HepG2 (cell line): Measurements from ENCODE around the gene CCDC57. TPM values are rescaled to one million over a fixed set of nuclear protein-coding genes. Genes with fewer than 3 reads are reported as not detected.

ENCODE experiments used
- ATAC-seq: fragments of 200-7000 bp; cut with Tn5 transposase; 3 replicates; pipeline ENCODE4 v1.9.1; 2020; ENCODE audit warnings: mild to moderate bottlenecking, moderate library complexity
- BruUV-seq: library from RNA; stranded (reverse); fragments of 400-500 nt; replicated peaks from 2 replicates; lab custom pipeline; 2021; lab: Mats Ljungman, UMichigan
- CTCF ChIA-PET: fragments of 300-600 bp; formaldehyde crosslinking; extraction: SDS; loops from one replicate; lab custom pipeline; 2021; ENCODE audit warnings: low total read pairs, inconsistent platforms, low intra/inter-chr PET ratio; lab: Yijun Ruan, JAX
- POLR2A ChIA-PET: fragments of 350-600 bp; sonication (Branson Sonifier 250); formaldehyde crosslinking; loops from one replicate; lab custom pipeline; 2020; ENCODE audit warnings: antibody characterized with exemption, inconsistent platforms; lab: Yijun Ruan, JAX
- DNase-seq: peaks from one replicate; pipeline ENCODE4 v3.0.0-alpha.2; 2015; ENCODE audit warnings: low spot score
- FAIRE-seq: peaks from 3 replicates; lab custom pipeline; 2011; peaks lifted over from hg19 to GRCh38; lab: Jason Lieb, UNC
- H2AFZ ChIP-seq: one replicate; pipeline ENCODE4 v1.6.1; 2011; ENCODE audit warnings: low read length, inconsistent platforms
- H3K27ac ChIP-seq: fragments of 300-600 bp; 3 replicates; pipeline ENCODE4 v1.8.0; 2011; ENCODE audit warnings: mixed run types, mild to moderate bottlenecking, mixed read lengths, low read length, inconsistent platforms; ENCODE audit not compliant: insufficient read depth; ENCODE audit errors: extremely low read length
- H3K27me3 ChIP-seq, 2 experiments: fragments of 200-600 bp in 1 of 2; 2 replicates in 1 of 2; 3 replicates in 1 of 2; pipeline versions ENCODE4 v1.6.0 to v1.8.0; 2011; ENCODE audit warnings: low read length in 2 of 2, mild to moderate bottlenecking in 2 of 2, moderate library complexity in 2 of 2, inconsistent platforms in 1 of 2; ENCODE audit not compliant: insufficient read depth in 2 of 2, control insufficient read depth in 1 of 2
- H3K36me3 ChIP-seq, 2 experiments: fragments of 200-600 bp in 1 of 2; replicated peaks in 1 of 2; 2 replicates in 1 of 2; 3 replicates in 1 of 2; pipeline versions ENCODE4 v1.5.1 to v1.8.0; 2011; ENCODE audit warnings: low read length in 2 of 2, inconsistent platforms in 1 of 2; ENCODE audit not compliant: insufficient read depth in 2 of 2, control insufficient read depth in 1 of 2
- H3K4me1 ChIP-seq: 2 replicates; pipeline ENCODE4 v1.5.1; 2012; ENCODE audit warnings: low read length, inconsistent platforms; ENCODE audit not compliant: insufficient read depth
- H3K4me2 ChIP-seq: 2 replicates; pipeline ENCODE4 v1.6.0; 2011; ENCODE audit warnings: low read depth, low read length, inconsistent platforms
- H3K4me3 ChIP-seq, 3 experiments: fragments of 200-600 bp in 1 of 3; sonication (generic), shearing (Covaris generic) in 1 of 3; replicated peaks in 1 of 3; 2 replicates each; pipeline ENCODE4 v1.5.1; 2011 to 2016; ENCODE audit warnings: low read length in 3 of 3, inconsistent platforms in 2 of 3, low read depth in 2 of 3, mild to moderate bottlenecking in 2 of 3, control low read depth in 1 of 3, mixed read lengths in 1 of 3; ENCODE audit not compliant: insufficient read depth in 1 of 3
- H3K79me2 ChIP-seq: one replicate; pipeline ENCODE4 v1.6.1; 2011; ENCODE audit warnings: low read length, inconsistent platforms; ENCODE audit not compliant: insufficient read depth
- H3K9ac ChIP-seq: 2 replicates; pipeline ENCODE4 v1.6.0; 2011; ENCODE audit warnings: mild to moderate bottlenecking, low read depth, low read length, inconsistent platforms; ENCODE audit not compliant: insufficient read depth
- H3K9me3 ChIP-seq: 2 replicates; pipeline ENCODE4 v1.5.1; 2012; ENCODE audit warnings: mild to moderate bottlenecking, low read length
- H4K20me1 ChIP-seq: 2 replicates; pipeline ENCODE4 v1.6.0; 2011; ENCODE audit warnings: inconsistent platforms, mild to moderate bottlenecking, low read length, moderate library complexity; ENCODE audit not compliant: insufficient read depth
- AGO1 ChIP-seq: fragments of 200-400 bp; formaldehyde crosslinking; IDR thresholded peaks from 2 replicates; pipeline ENCODE4 v1.6.1; 2017; ENCODE audit warnings: mild to moderate bottlenecking, low read depth, low read length, moderate library complexity; ENCODE audit not compliant: poor library complexity, severe bottlenecking
- FOSL2 ChIP-seq: sonication (generic); formaldehyde crosslinking; IDR thresholded peaks from 2 replicates; pipeline ENCODE4 v1.4.0; 2020; ENCODE audit warnings: missing genetic modification reagents
- HNRNPL ChIP-seq: fragments of 200-400 bp; formaldehyde crosslinking; IDR thresholded peaks from 2 replicates; pipeline ENCODE4 v1.6.1; 2017; ENCODE audit warnings: mild to moderate bottlenecking, low read depth, low read length
- KAT8 ChIP-seq: IDR thresholded peaks from 2 replicates; pipeline ENCODE4 v1.6.1; 2016; ENCODE audit warnings: missing genetic modification reagents, missing compliant biosample characterization
- MED8 ChIP-seq: sonication (generic); formaldehyde crosslinking; IDR thresholded peaks from 2 replicates; pipeline ENCODE4 v1.8.1; 2023; ENCODE audit warnings: mild to moderate bottlenecking, missing genetic modification reagents; ENCODE audit not compliant: insufficient replicate concordance
- RCOR2 ChIP-seq: IDR thresholded peaks from 2 replicates; pipeline ENCODE4 v1.6.1; 2016; ENCODE audit warnings: missing biosample characterization, missing genetic modification reagents
- RFXAP ChIP-seq: sonication (generic); formaldehyde crosslinking; IDR thresholded peaks from 2 replicates; pipeline ENCODE4 v1.4.0; 2020; ENCODE audit warnings: missing genetic modification reagents, borderline replicate concordance
- SRSF4 ChIP-seq: fragments of 200-400 bp; formaldehyde crosslinking; IDR thresholded peaks from one replicate; pipeline ENCODE4 v1.6.1; 2018; ENCODE audit warnings: mild to moderate bottlenecking, low read depth, low read length, moderate library complexity; ENCODE audit not compliant: poor library complexity, severe bottlenecking
- ZNF30 ChIP-seq: sonication (generic); formaldehyde crosslinking; IDR thresholded peaks from 2 replicates; pipeline ENCODE4 v1.5.0; 2020; ENCODE audit warnings: mild to moderate bottlenecking, missing genetic modification reagents
- ZNF441 ChIP-seq: sonication (generic); formaldehyde crosslinking; IDR thresholded peaks from 2 replicates; pipeline ENCODE4 v1.7.0; 2021; ENCODE audit warnings: missing genetic modification reagents, borderline replicate concordance
- ZNF670 ChIP-seq: sonication (generic); formaldehyde crosslinking; IDR thresholded peaks from 2 replicates; pipeline ENCODE4 v1.8.0; 2022; ENCODE audit warnings: mild to moderate bottlenecking, missing genetic modification reagents, borderline replicate concordance
- WGBS: methylation state at CpG from one replicate; pipeline ENCODE4 v1.1.6; 2017; ENCODE audit warnings: low lambda C conversion rate; 5-methylcytosine and 5-hydroxymethylcytosine counted together
- in situ Hi-C: cut with HindIII; loops from 2 replicates; pipeline ENCODE4 v1.10.0; 2017; ENCODE audit warnings: low pct_unique_long_range_greater_than_20kb; ENCODE audit not compliant: extremely low pct_ligation_motif_present
- intact Hi-C: fragments of 100-400 bp; cut with micrococcal nuclease; formaldehyde crosslinking; loops from one replicate; pipeline ENCODE4 v1.10.0; 2022; ENCODE audit not compliant: unreplicated experiment
- polyA plus RNA-seq, 8 experiments: library from polyadenylated mRNA; depleted of rRNA in 3 of 8; stranded (reverse) in 7 of 8; unstranded in 1 of 8; fragments of >200 nt; fragmentation: Illumina TruSeq in 4 of 8; extraction: Trizol in 4 of 8; gene quantifications; 2 replicates each; pipeline versions ENCODE4 v1.2.1 to v1.2.3, GENCODE V29; 2011 to 2016; ENCODE audit warnings: low read depth in 4 of 8, missing spikeins in 1 of 8, mixed read lengths in 1 of 8; ENCODE audit not compliant: insufficient read depth in 1 of 8
- total RNA-seq, 5 experiments: library from RNA; depleted of rRNA; stranded (reverse); fragments of >200 nt; fragmentation: Illumina TruSeq; extraction: Trizol; gene quantifications; 2 replicates each; pipeline ENCODE4 v1.2.3, GENCODE V29; 2016; ENCODE audit warnings: low read depth in 1 of 5
- TF ChIP-seq, protein P1 (sequence below): IDR thresholded peaks from 2 replicates; pipeline ENCODE4 v1.4.0; 2020; ENCODE audit warnings: mild to moderate bottlenecking, missing genetic modification reagents
- TF ChIP-seq, protein P2 (sequence below): sonication (generic); formaldehyde crosslinking; IDR thresholded peaks from 2 replicates; pipeline ENCODE4 v1.8.1; 2023; ENCODE audit warnings: mild to moderate bottlenecking, inconsistent platforms, moderate library complexity, missing genetic modification reagents, borderline replicate concordance
- TF ChIP-seq, protein P3 (sequence below): sonication (generic); formaldehyde crosslinking; IDR thresholded peaks from 2 replicates; pipeline ENCODE4 v1.4.0; 2020; ENCODE audit warnings: missing genetic modification reagents

CCDC57 gene
- total and polyA plus RNA-seq, 2 of the 13 experiments (the other 11 are each of a cell fraction or from before 2014, with no cell fraction given) = 59.3 to 59.9 TPM

DNA sequence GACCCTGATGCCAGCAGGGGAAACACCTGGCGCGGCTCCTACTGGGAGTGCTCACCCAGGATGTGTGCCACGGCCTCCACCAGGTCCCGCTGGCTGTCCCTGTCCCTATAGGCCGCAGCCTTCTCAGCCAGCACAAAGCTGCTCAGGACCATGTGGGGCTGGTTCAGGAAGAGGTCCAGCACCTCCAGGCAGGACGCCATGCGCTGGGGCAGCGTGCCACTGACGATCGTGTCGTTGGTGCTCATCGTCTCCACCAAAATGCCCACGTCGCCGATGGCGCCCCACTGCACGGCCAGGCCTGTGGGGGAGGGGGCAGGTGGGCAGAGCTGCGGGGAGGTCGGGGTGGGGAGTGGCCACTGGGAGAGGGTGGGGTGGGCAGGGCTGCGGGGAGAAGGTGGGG lies 131.1 kb downstream of the CCDC57 start:
- Histone ChIP-seq H3K9me3 (no peaks in the 10 kb centered on the region), H4K20me1 (peaks cover 53% of the 10 kb centered on the region), H3K27me3 (no peaks in the 10 kb centered on the region), H3K36me3 (peaks cover 67 to 80% of the 10 kb centered on the region in 2 experiments), H3K27ac (no peak overlapping the region), H3K9ac (no peak overlapping the region), H3K4me3 (no peak overlapping the region), H3K4me2 (no peak overlapping the region), H2AFZ (no peak overlapping the region), H3K79me2 (no peaks in the 10 kb centered on the region), H3K4me1 (no peaks in the 10 kb centered on the region)
- WGBS = 96% methylated on average over 18 of the region's 20 CpGs
- no peak for DNase-seq
- CTCF ChIA-PET = no interaction called here
- no peak for FAIRE-seq
- intact Hi-C loops (no loop called here), in situ Hi-C loops (no loop called here)
- POLR2A ChIA-PET = interaction anchor here (1.2 kb wide), 1 partner anchor 18 kb away, joined by 3 read pairs; no protein-coding TSS in a partner anchor
- BruUV-seq = no TSS peak
- no peak for ATAC-seq
- TF ChIP-seq RFXAP (CRISPR knock-in tag) (no peak), SRSF4 (peak; percentile 37), RCOR2 (CRISPR knock-in tag) (no peak), ZNF30 (0 out of 2 replicates have a peak, but pooled peaks have one; percentile 51), MED8 (CRISPR knock-in tag) (no peak), ZNF670 (no peak), AGO1 (no peak), ZNF441 (CRISPR knock-in tag) (no peak), FOSL2 (CRISPR knock-in tag) (no peak), KAT8 (CRISPR knock-in tag) (no peak), HNRNPL (0 out of 2 replicates have a peak, but pooled peaks have one; percentile 31)
- TF ChIP-seq, protein P1, sequence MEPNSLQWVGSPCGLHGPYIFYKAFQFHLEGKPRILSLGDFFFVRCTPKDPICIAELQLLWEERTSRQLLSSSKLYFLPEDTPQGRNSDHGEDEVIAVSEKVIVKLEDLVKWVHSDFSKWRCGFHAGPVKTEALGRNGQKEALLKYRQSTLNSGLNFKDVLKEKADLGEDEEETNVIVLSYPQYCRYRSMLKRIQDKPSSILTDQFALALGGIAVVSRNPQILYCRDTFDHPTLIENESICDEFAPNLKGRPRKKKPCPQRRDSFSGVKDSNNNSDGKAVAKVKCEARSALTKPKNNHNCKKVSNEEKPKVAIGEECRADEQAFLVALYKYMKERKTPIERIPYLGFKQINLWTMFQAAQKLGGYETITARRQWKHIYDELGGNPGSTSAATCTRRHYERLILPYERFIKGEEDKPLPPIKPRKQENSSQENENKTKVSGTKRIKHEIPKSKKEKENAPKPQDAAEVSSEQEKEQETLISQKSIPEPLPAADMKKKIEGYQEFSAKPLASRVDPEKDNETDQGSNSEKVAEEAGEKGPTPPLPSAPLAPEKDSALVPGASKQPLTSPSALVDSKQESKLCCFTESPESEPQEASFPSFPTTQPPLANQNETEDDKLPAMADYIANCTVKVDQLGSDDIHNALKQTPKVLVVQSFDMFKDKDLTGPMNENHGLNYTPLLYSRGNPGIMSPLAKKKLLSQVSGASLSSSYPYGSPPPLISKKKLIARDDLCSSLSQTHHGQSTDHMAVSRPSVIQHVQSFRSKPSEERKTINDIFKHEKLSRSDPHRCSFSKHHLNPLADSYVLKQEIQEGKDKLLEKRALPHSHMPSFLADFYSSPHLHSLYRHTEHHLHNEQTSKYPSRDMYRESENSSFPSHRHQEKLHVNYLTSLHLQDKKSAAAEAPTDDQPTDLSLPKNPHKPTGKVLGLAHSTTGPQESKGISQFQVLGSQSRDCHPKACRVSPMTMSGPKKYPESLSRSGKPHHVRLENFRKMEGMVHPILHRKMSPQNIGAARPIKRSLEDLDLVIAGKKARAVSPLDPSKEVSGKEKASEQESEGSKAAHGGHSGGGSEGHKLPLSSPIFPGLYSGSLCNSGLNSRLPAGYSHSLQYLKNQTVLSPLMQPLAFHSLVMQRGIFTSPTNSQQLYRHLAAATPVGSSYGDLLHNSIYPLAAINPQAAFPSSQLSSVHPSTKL (CRISPR knock-in tag) = no peak
- TF ChIP-seq, protein P2, sequence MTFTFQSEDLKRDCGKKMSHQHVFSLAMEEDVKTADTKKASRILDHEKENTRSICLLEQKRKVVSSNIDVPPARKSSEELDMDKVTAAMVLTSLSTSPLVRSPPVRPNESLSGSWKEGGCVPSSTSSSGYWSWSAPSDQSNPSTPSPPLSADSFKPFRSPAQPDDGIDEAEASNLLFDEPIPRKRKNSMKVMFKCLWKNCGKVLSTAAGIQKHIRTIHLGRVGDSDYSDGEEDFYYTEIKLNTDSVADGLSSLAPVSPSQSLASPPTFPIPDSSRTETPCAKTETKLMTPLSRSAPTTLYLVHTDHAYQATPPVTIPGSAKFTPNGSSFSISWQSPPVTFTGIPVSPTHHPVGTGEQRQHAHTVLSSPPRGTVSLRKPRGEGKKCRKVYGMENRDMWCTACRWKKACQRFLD = no peak
- TF ChIP-seq, protein P3, sequence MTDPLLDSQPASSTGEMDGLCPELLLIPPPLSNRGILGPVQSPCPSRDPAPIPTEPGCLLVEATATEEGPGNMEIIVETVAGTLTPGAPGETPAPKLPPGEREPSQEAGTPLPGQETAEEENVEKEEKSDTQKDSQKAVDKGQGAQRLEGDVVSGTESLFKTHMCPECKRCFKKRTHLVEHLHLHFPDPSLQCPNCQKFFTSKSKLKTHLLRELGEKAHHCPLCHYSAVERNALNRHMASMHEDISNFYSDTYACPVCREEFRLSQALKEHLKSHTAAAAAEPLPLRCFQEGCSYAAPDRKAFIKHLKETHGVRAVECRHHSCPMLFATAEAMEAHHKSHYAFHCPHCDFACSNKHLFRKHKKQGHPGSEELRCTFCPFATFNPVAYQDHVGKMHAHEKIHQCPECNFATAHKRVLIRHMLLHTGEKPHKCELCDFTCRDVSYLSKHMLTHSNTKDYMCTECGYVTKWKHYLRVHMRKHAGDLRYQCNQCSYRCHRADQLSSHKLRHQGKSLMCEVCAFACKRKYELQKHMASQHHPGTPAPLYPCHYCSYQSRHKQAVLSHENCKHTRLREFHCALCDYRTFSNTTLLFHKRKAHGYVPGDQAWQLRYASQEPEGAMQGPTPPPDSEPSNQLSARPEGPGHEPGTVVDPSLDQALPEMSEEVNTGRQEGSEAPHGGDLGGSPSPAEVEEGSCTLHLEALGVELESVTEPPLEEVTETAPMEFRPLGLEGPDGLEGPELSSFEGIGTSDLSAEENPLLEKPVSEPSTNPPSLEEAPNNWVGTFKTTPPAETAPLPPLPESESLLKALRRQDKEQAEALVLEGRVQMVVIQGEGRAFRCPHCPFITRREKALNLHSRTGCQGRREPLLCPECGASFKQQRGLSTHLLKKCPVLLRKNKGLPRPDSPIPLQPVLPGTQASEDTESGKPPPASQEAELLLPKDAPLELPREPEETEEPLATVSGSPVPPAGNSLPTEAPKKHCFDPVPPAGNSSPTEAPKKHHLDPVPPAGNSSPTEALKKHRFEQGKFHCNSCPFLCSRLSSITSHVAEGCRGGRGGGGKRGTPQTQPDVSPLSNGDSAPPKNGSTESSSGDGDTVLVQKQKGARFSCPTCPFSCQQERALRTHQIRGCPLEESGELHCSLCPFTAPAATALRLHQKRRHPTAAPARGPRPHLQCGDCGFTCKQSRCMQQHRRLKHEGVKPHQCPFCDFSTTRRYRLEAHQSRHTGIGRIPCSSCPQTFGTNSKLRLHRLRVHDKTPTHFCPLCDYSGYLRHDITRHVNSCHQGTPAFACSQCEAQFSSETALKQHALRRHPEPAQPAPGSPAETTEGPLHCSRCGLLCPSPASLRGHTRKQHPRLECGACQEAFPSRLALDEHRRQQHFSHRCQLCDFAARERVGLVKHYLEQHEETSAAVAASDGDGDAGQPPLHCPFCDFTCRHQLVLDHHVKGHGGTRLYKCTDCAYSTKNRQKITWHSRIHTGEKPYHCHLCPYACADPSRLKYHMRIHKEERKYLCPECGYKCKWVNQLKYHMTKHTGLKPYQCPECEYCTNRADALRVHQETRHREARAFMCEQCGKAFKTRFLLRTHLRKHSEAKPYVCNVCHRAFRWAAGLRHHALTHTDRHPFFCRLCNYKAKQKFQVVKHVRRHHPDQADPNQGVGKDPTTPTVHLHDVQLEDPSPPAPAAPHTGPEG (CRISPR knock-in tag) = no peak
